Common myeloid progenitor, CD34-positive (primary cell): ENCODE data around the gene COMMD1.

ENCODE experiments used
- CTCF ChIA-PET: fragments of 350-600 bp; sonication (Branson Sonifier 250); formaldehyde crosslinking; loops from one replicate; lab custom pipeline; 2021; ENCODE audit warnings: antibody characterized with exemption; lab: Charles Lee
- POLR2A ChIA-PET: fragments of 350-600 bp; sonication (Branson Sonifier 250); formaldehyde crosslinking; loops from one replicate; lab custom pipeline; 2021; ENCODE audit warnings: antibody characterized with exemption; lab: Charles Lee
- DNase-seq, 3 donors: peaks; one replicate each; pipeline versions ENCODE4 v3.0.0 to v3.0.0-alpha.2; 2013
- H3K27ac ChIP-seq, 2 experiments: 1 replicate in 1 of 2; 2 replicates in 1 of 2; pipeline ENCODE4 v1.7.0; 2013; ENCODE audit warnings: inconsistent platforms in 2 of 2, low read length in 2 of 2, mild to moderate bottlenecking in 2 of 2, low read depth in 1 of 2, moderate library complexity in 1 of 2; ENCODE audit not compliant: severe bottlenecking in 2 of 2, insufficient read depth in 1 of 2, poor library complexity in 1 of 2
- H3K27me3 ChIP-seq, 5 experiments: replicated peaks in 2 of 5; 1 replicate in 3 of 5; 2 replicates in 2 of 5; pipeline versions ENCODE4 v1.6.1 to v1.7.0; 2013; ENCODE audit warnings: low read length in 4 of 5, mild to moderate bottlenecking in 2 of 5, moderate library complexity in 2 of 5, inconsistent platforms in 1 of 5; ENCODE audit not compliant: insufficient read depth in 5 of 5, control insufficient read depth in 4 of 5
- H3K36me3 ChIP-seq, 4 experiments: 1 replicate in 2 of 4; 2 replicates in 2 of 4; pipeline versions ENCODE4 v1.6.1 to v1.7.0; 2013; ENCODE audit warnings: low read length in 3 of 4, control low read depth in 1 of 4, mild to moderate bottlenecking in 1 of 4; ENCODE audit not compliant: control insufficient read depth in 4 of 4, insufficient read depth in 4 of 4
- H3K4me1 ChIP-seq, 4 experiments: 1 replicate in 3 of 4; 2 replicates in 1 of 4; pipeline versions ENCODE4 v1.6.1 to v1.7.1; 2013; ENCODE audit warnings: low read length in 3 of 4, mild to moderate bottlenecking in 3 of 4, control low read depth in 1 of 4, inconsistent platforms in 1 of 4, moderate library complexity in 1 of 4; ENCODE audit not compliant: control insufficient read depth in 4 of 4, insufficient read depth in 4 of 4; ENCODE audit errors: control extremely low read depth in 1 of 4
- H3K4me3 ChIP-seq, 7 experiments: 1 replicate in 4 of 7; 2 replicates in 3 of 7; pipeline versions ENCODE4 v1.5.1 to v1.7.0; 2013; ENCODE audit warnings: mild to moderate bottlenecking in 7 of 7, low read length in 6 of 7, moderate library complexity in 6 of 7, inconsistent platforms in 2 of 7, low read depth in 2 of 7, control low read depth in 1 of 7; ENCODE audit not compliant: insufficient read depth in 4 of 7, control insufficient read depth in 1 of 7; ENCODE audit errors: extremely low read depth in 1 of 7
- H3K9me3 ChIP-seq, 5 experiments: 1 replicate in 4 of 5; 2 replicates in 1 of 5; pipeline versions ENCODE4 v1.6.1 to v1.7.1; 2013; ENCODE audit warnings: low read length in 4 of 5, mild to moderate bottlenecking in 2 of 5, inconsistent platforms in 1 of 5, low read depth in 1 of 5, moderate library complexity in 1 of 5; ENCODE audit not compliant: control insufficient read depth in 4 of 5, insufficient read depth in 2 of 5; ENCODE audit errors: control extremely low read depth in 1 of 5
- WGBS: methylation state at CpG from one replicate; pipeline ENCODE4 v1.1.5; 2013; ENCODE audit not compliant: insufficient coverage; 5-methylcytosine and 5-hydroxymethylcytosine counted together

COMMD1 gene

DNA sequence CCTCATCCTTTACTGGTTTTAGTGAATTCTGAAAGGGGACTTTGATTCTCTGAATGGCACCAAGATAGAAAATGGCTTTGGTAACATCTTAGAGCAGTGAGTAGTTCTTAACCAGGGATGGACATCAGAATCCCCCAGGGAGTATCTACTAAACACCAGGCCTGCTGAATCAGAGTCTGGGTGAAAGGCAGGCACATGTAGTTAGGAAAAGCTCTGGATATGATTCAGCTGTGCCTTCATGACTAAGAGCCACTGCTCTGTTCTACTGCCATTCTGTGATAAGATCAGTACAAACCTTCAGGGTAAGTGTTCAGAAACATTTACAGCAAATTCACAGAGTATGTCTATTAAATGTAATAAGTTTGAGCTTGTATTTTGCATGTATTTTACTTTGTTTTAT is 244.2 kb downstream of the COMMD1 start:
- DNase-seq: no peak
- Histone ChIP-seq H3K27ac (no peak overlapping the region), H3K27me3 (no peaks in the 10 kb centered on the region), H3K4me1 (peaks cover under 1 to 11% (median 5%) of the 10 kb centered on the region in 4 experiments), H3K36me3 (peaks cover 0 to 3% (median under 1%) of the 10 kb centered on the region in 4 experiments), H3K4me3 (no peak overlapping the region), H3K9me3 (peaks cover 0 to under 1% (median 0%) of the 10 kb centered on the region in 5 experiments)
- ChIA-PET CTCF (interaction anchor here (0.9 kb wide), 1 partner anchor 149 kb away, joined by 3 read pairs; no protein-coding TSS in a partner anchor), POLR2A (no interaction called here)

GRCh38 chr2:62150597-62151305 is 245.3 kb downstream of the COMMD1 start:
- DNase-seq: no peak
- H3K36me3 ChIP-seq: peaks cover 0 to 3% (median under 1%) of the 10 kb centered on the region in 4 experiments
- POLR2A ChIA-PET: no interaction called here
- CTCF ChIA-PET: no interaction called here
- peaks cover 0 to 8% (median 0%) of the 10 kb centered on the region in 5 experiments for H3K9me3 ChIP-seq
- peaks cover 0 to 2% (median under 1%) of the 10 kb centered on the region in 4 experiments for H3K4me1 ChIP-seq
- no peaks in the 10 kb centered on the region for H3K27me3 ChIP-seq
- WGBS: 58% methylated on average over 2 of the region's 6 CpGs
- H3K27ac ChIP-seq: no peak overlapping the region
- H3K4me3 ChIP-seq: no peak overlapping the region

DNA sequence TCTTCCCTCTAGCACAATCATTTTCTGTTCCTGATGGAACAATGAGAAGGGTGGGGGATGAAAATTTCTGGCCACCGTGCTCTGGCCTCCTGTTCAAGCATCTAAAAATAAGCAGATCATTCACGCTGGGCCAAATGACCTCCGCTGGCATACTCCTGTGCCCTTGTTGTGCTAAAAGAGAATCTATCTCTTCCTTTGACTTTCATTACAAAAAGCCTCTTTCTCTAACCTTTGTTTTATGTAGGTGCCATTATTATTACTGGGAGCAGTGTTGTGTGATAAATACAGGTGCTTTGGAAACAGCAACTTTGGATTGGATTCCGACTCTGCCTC is 245.8 kb downstream of the COMMD1 start:
- Histone ChIP-seq H3K4me3 (no peak overlapping the region), H3K36me3 (peaks cover 0 to 3% (median under 1%) of the 10 kb centered on the region in 4 experiments), H3K4me1 (no peaks in the 10 kb centered on the region), H3K27ac (no peak overlapping the region), H3K9me3 (peaks cover 0 to 8% (median 0%) of the 10 kb centered on the region in 5 experiments), H3K27me3 (no peaks in the 10 kb centered on the region)
- POLR2A ChIA-PET: no interaction called here
- WGBS: 100% methylated on average over 2 of the region's 4 CpGs
- CTCF ChIA-PET: interaction anchor here (0.9 kb wide), 1 partner anchor 13 kb away, joined by 3 read pairs; no protein-coding TSS in a partner anchor
- no peak for DNase-seq

GRCh38 chr2:62152000-62152399 is 246.5 kb downstream of the COMMD1 start:
- Histone ChIP-seq H3K27ac (no peak overlapping the region), H3K4me3 (no peak overlapping the region), H3K4me1 (peaks cover 0 to 3% (median under 1%) of the 10 kb centered on the region in 4 experiments), H3K9me3 (peaks cover 0 to 8% (median 0%) of the 10 kb centered on the region in 5 experiments), H3K36me3 (peaks cover 0 to 3% (median under 1%) of the 10 kb centered on the region in 4 experiments), H3K27me3 (no peaks in the 10 kb centered on the region)
- POLR2A ChIA-PET: no interaction called here
- DNase-seq: no peak
- 87% methylated on average over 3 of the region's 3 CpGs for WGBS
- CTCF ChIA-PET: interaction anchor here (0.9 to 1.0 kb wide), 3 partner anchors 12 to 63 kb away, joined by 3 read pairs; no protein-coding TSS in a partner anchor

DNA sequence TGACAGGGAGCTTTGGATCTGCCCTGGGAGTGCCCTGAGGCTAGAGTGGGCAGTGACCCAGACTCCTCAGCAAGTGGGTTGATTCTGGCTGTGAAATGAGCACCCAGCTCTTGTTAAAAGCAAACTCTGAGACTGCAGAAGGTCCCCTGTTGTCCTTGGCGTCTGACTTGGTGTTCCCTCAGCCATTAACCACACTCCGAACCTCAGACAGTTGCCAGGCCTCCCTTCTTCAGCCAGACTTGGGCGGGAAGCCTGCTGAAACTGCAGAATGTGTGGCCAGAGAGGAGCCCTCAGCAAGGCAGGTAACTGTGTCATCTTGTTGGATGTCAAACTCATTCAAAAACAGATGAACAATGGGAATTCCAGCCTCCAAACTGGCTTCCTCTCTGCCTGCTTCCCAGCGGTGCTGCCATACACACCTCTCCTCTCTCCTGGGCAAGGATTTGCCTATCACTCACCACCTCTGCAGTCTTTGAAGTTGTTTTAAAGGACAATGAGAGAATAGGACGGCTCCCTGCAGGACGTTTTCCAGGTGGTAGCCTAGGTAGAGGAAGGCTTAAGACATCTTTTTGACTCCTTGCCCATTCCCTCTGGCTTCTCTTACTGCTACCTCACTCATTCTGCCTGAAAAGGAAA is 251.5 kb downstream of the COMMD1 start:
- no peak for DNase-seq
- H3K27ac ChIP-seq: no peak overlapping the region
- H3K36me3 ChIP-seq: no peaks in the 10 kb centered on the region
- peaks cover 0 to 22% (median 10%) of the 10 kb centered on the region in 4 experiments for H3K4me1 ChIP-seq
- WGBS: 78% methylated on average over 5 of the region's 6 CpGs
- no peak overlapping the region for H3K4me3 ChIP-seq
- no peaks in the 10 kb centered on the region for H3K27me3 ChIP-seq
- POLR2A ChIA-PET: no interaction called here
- CTCF ChIA-PET: interaction anchor here (1.1 kb wide), 1 partner anchor 15 kb away, joined by 3 read pairs; no protein-coding TSS in a partner anchor
- H3K9me3 ChIP-seq: peaks cover 0 to 8% (median 0%) of the 10 kb centered on the region in 5 experiments

GRCh38 chr2:62158444-62159121 is 253.1 kb downstream of the COMMD1 start:
- Histone ChIP-seq H3K27me3 (no peaks in the 10 kb centered on the region), H3K9me3 (peaks cover 0 to 8% (median 0%) of the 10 kb centered on the region in 5 experiments), H3K4me1 (peaks cover 0 to 22% (median 12%) of the 10 kb centered on the region in 4 experiments), H3K4me3 (no peak overlapping the region), H3K27ac (no peak overlapping the region), H3K36me3 (no peaks in the 10 kb centered on the region)
- WGBS: 100% methylated on average over 5 of the region's 9 CpGs
- POLR2A ChIA-PET: interaction anchor here (0.6 kb wide), 1 partner anchor 72 kb away, joined by 3 read pairs; no protein-coding TSS in a partner anchor
- CTCF ChIA-PET: interaction anchor here (0.8 to 1.1 kb wide), 3 partner anchors 17 to 139 kb away, joined by 3 read pairs; no protein-coding TSS in a partner anchor
- DNase-seq: no peak
